ENCODE results near the gene EXT2. TPM values are rescaled to one million over a fixed set of nuclear protein-coding genes. Genes with fewer than 3 reads are reported as not detected.

EXT2 gene
- total RNA-seq, 1 donor from 2014 or later: 26.1 TPM

GRCh38 chr11:44120169-44120568 lies 24.7 kb downstream of the EXT2 start:
- DNase-seq: peak; percentile 52
- intact Hi-C loops (cut with DNase I): no loop called here
- peak; percentile 89 for ATAC-seq (ENCODE audit: poor library complexity)

GRCh38 chr11:44125598-44125997 lies 30.1 kb downstream of the EXT2 start:
- ATAC-seq (ENCODE audit: poor library complexity) (peak; percentile 67), DNase-seq (no peak)
- intact Hi-C loops (cut with DNase I): no loop called here

- DNase-seq (no peak), ATAC-seq (ENCODE audit: poor library complexity) (no peak)
- intact Hi-C loops (cut with DNase I): no loop called here
Observed at GRCh38 chr11:44126304-44126703, 30.8 kb downstream of the EXT2 start.

GRCh38 chr11:44127130-44127529 lies 31.7 kb downstream of the EXT2 start:
- intact Hi-C loops (cut with DNase I): no loop called here
- no peak for ATAC-seq (ENCODE audit: poor library complexity)

GRCh38 chr11:44128729-44129128 lies 33.3 kb downstream of the EXT2 start:
- intact Hi-C loops (cut with DNase I): no loop called here
- no peak for ATAC-seq (ENCODE audit: poor library complexity)

More at GRCh38 chr11:44127130-44127529, 31.7 kb downstream of the EXT2 start:
- DNase-seq: no peak

GRCh38 chr11:44130751-44131150 lies 35.3 kb downstream of the EXT2 start:
- DNase-seq: no peak
- intact Hi-C loops (cut with DNase I): loop anchor here (5.0 kb wide), 1 partner anchor 407 kb away; no protein-coding TSS in a partner anchor
- peak; percentile 40 for ATAC-seq (ENCODE audit: poor library complexity)

More at GRCh38 chr11:44128729-44129128, 33.3 kb downstream of the EXT2 start:
- DNase-seq: no peak

- intact Hi-C loops (cut with DNase I): loop anchor here (5.0 kb wide), 1 partner anchor 404 kb away; no protein-coding TSS in a partner anchor
- DNase-seq: no peak
- ATAC-seq (ENCODE audit: poor library complexity): peak; percentile 57
Observed at GRCh38 chr11:44133335-44133946, 38.0 kb downstream of the EXT2 start.

- intact Hi-C loops (cut with DNase I): loop anchor here (5.0 kb wide), 1 partner anchor 403 kb away; no protein-coding TSS in a partner anchor
- DNase-seq: no peak
- ATAC-seq (ENCODE audit: poor library complexity): no peak
Observed at GRCh38 chr11:44134625-44135024, 39.1 kb downstream of the EXT2 start.

- intact Hi-C loops (cut with DNase I): no loop called here
- no peak for ATAC-seq (ENCODE audit: poor library complexity)
- no peak for DNase-seq
Observed at GRCh38 chr11:44136176-44136945, 40.9 kb downstream of the EXT2 start.

- ATAC-seq (ENCODE audit: poor library complexity): no peak
- intact Hi-C loops (cut with DNase I): no loop called here
Observed at GRCh38 chr11:44137057-44137456, 41.6 kb downstream of the EXT2 start.

GRCh38 chr11:44138286-44138685 lies 42.8 kb downstream of the EXT2 start:
- no peak for ATAC-seq (ENCODE audit: poor library complexity)
- no peak for DNase-seq
- intact Hi-C loops (cut with DNase I): no loop called here

More at GRCh38 chr11:44137057-44137456, 41.6 kb downstream of the EXT2 start:
- DNase-seq: no peak

- DNase-seq: no peak
- intact Hi-C loops (cut with DNase I): no loop called here
- no peak for ATAC-seq (ENCODE audit: poor library complexity)
Observed at GRCh38 chr11:44138980-44139379, 43.5 kb downstream of the EXT2 start.

- DNase-seq: no peak
- intact Hi-C loops (cut with DNase I): loop anchor here (10.0 kb wide), 1 partner anchor 95 kb away; no protein-coding TSS in a partner anchor
- peak; percentile 85 for ATAC-seq (ENCODE audit: poor library complexity)
Observed at GRCh38 chr11:44139565-44140330, 44.3 kb downstream of the EXT2 start.

- intact Hi-C loops (cut with DNase I): loop anchor here (10.0 kb wide), 1 partner anchor 94 kb away; no protein-coding TSS in a partner anchor
- no peak for DNase-seq
- no peak for ATAC-seq (ENCODE audit: poor library complexity)
Observed at GRCh38 chr11:44140372-44140771, 44.9 kb downstream of the EXT2 start.

- no peak for ATAC-seq (ENCODE audit: poor library complexity)
- intact Hi-C loops (cut with DNase I): loop anchor here (10.0 kb wide), 1 partner anchor 94 kb away; no protein-coding TSS in a partner anchor
- DNase-seq: no peak
Observed at GRCh38 chr11:44140805-44141204, 45.3 kb downstream of the EXT2 start.

GRCh38 chr11:44143987-44144909 lies 48.8 kb downstream of the EXT2 start:
- ATAC-seq (ENCODE audit: poor library complexity) (no peak), DNase-seq (no peak)
- intact Hi-C loops (cut with DNase I): loop anchor here (10.0 kb wide), 1 partner anchor 91 kb away; no protein-coding TSS in a partner anchor

GRCh38 chr11:44145011-44145775 lies 49.7 kb downstream of the EXT2 start:
- intact Hi-C loops (cut with DNase I): loop anchor here (10.0 kb wide), 1 partner anchor 90 kb away; no protein-coding TSS in a partner anchor
- no peak for ATAC-seq (ENCODE audit: poor library complexity)
- no peak for DNase-seq

Data from Right ventricle myocardium superior (tissue), 1 donor.